HG03378 (cell line): ENCODE measurements around the gene TMED5.

ENCODE experiments used
- ATAC-seq: cut with Tn5 transposase; IDR thresholded peaks from one replicate; pipeline ENCODE4 v1.9.1; 2021; ENCODE audit warnings: mild to moderate bottlenecking, moderate library complexity; ENCODE audit not compliant: unreplicated experiment

TMED5 gene

DNA sequence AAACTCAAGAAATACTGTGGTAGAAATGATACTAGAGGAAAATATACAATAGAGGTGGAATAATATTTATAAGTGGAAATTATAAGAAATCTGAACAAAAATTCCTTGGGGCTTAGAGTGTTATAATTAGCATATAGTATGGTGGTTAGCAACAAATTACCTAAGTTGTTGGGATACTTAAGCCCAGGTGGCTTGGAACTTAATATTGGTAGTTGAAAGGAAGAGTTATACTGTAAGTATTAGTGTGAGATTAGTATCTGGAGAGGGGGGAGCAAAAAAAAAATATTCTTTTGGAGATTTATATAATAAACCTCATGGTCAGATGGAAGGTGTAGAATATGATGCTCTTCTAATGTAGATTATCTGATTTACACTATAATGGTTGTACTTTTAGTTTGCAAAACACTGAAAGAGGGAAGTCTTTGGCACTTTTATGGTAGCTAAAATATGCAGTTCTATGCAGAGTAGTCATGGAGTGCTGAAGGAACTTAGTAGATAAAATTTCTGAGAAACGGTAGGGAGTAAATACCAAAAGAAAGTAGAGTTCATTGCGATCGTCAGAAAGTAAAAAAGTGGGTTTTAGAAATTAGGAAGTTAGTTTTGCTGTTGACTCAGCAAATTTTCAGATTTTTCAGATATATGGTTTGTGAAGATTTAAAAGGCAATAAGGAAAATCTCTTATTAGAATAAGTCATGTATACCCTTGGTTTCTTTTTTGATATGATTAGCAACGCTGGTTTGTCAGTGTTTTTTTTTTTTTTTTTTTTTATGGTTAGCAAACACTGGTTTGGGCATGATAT, 55.5 kb downstream of the TMED5 start:
- ATAC-seq: no peak

DNA sequence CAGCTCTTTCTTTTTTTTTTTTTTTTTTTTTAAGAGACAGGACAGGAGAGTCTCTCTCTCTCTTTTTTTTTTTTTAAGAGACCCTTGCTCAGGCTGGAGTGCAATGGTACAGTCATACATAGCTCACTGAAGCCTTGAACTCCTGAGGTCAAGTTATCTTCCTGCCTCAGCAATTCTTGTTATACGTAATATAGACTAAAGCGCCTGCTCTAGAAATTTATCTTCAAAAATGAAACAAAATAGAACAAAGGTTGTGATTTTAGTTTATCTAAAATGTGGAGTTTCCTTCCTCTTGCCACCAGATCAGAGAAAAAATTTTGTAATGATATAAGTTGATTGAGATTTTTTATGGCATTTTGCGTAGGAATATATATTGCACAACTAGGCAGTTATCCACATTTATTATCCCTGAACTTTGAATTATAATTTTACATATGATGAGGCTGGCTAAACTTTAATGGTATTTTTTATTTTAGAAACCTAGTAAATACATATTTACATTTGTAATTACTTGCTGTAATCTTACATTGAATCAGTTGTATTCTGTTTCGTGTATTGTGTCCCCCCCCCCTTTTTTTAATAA, 56.9 kb downstream of the TMED5 start:
- no peak for ATAC-seq

DNA sequence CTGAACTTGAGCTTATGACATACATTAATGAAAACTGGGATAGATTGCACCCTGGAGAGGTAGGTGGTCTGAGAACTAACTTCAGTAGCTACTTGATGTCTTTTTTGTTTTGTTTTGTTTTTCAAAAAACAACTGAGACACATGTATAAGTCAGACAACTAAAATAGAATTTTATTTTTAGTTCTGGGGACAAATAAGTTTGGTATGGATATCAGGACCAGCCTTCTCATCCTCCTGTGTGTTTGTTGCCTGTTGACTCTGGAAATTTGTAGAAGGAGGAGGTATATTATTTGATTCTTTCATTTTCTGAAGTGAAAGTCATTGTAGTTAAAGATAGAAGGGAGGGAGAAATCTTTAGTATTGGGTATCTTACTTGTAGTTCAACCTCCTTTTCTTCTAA, 59.6 kb downstream of the TMED5 start:
- ATAC-seq: no peak

DNA sequence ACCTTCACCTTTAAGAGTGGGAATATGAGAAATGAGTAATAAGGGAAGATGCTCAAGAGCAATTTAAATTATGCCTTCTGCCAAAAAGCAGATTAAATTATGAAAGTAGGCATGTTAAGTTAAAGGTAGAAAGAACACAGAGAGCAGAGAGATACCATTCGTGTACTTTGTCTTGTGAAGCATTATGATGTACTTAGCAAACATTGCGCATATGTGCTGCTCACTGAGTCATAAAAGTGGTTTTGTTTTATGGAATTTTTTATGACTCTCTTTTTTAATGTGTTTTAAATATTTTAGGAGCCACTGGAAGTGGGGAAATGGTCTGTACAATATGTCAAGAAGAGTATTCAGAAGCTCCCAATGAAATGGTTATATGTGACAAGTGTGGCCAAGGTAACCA, 65.8 kb downstream of the TMED5 start:
- no peak for ATAC-seq

DNA sequence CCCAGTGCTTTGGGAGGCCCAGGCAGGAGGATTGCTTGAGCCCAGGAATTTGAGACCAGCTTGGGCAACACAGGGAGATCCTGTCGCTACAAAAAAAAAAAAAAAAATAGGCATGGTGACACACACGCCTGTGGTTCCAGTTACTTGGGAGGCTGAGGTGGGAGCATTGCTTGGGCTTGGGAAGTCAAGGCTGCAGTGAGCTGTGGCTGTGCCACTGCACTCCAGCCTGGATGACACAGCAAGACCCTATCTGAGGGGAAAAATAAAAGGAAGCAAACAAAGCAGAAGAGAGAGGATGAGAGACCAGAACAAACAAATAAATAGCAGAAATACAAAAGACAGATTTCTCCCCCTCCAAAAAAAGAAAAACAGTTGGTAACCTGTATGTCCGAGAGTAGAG, 67.1 kb downstream of the TMED5 start:
- ATAC-seq: no peak

DNA sequence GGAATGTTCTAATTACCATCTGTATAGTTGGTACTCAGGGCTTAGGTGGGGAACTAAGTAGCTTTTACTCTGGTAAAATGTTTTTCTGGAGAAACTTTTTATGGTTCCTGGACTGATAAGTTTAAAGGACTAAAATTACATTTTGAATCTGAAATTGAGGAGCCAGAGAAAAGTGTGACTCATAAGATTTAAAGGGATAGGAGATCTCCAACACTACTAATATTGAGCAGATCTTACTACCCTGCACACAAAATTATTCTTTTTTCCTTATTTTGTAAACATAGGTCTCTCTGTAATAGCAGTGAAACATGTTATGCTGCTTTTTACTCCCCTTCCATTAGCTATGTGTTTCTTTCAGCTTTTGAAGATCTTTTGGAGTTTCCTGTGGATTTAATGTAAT, 68.7 kb downstream of the TMED5 start:
- ATAC-seq: no peak

DNA sequence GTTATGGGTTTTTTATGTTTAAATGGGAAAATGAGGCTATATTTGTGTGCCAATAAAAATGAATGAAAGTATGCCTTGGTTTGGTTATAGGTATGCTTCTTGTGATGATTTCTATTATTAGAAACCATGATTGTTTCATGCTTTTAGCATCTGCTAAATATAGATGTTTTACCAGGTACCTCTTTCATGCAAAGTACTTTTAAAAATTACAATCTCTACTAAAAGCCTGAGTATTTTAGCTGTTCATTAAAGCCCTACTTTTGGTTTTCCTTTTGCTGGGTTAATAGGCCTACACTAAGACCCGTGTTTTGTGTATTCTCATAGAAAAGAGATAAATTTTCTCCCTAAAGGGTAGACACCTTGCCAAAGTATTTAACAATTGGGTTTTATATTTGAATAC, 69.1 kb downstream of the TMED5 start:
- no peak for ATAC-seq

DNA sequence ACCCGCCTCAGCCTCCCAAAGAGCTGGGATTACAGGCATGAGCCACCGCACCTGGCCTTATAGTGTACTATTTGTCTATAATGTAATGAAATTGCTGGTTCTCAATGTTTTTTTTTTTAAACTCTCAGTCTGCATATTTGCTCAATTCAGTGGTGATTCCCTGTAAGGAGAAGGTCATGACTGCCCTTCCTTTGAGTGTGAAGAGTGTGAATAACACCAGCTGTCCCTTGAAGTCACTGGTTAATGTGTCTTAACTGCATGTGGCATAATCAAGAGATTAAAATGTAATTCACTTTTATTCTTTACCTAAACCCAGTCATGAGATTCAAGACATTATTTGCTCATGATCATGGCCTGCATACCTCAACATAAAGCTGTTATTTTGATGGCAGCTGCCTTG, 70.6 kb downstream of the TMED5 start:
- no peak for ATAC-seq

DNA sequence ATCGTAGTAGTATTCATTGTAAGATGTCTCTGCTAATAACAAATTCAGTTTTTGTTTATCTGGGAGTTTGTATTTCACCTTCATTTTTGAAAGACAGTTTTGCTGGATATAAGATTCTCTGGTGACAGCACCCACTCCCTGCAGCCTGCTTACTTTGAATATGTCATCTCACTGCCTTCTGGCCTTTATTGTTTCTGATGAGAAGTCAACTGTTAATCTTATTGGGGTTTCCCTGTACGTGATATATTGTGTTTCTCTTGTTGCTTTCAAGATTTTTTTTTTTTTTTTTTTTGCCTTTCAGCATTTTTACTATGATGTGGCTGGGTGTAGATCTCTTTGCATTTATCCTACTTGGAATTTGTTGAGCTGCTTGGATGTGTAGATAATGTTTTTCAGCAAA, 71.9 kb downstream of the TMED5 start:
- no peak for ATAC-seq

DNA sequence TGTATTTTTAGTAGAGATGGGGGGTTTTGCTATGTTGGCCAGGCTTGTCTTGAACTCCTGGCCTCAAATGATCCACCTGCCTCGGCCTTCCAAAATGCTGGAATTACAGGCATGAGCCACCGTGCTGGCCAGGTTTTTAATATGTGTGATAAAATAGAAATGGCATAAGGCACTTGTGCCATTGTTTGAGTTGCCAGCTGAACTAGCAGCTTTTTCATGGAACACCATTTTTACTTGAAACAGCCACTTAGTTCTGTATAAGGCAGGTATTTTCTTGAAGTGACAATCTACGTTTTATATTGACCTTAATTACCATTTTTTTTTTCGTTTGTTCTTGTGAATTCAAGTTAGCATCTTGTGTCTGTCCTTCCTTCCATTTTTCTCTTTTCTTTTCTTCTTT, 72.8 kb downstream of the TMED5 start:
- no peak for ATAC-seq

DNA sequence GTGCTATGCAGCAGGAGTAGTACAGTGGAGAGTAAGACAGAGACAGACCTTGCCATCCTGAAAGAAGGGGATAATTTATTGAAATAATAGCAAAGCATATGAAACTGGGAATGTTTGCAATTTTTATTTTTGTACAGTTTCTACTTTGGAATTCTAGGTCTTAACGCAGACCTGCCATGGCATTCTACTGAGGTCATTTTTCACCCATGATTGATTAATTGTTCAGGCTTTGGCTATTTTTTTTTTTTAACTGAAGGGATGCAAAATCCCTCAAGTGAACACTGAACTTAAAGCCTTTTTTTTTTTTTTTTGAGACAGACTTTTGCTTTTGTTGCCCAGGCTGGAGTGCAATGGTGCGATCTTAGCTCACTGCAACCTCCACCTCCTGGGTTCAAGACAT, 74.0 kb downstream of the TMED5 start:
- ATAC-seq: no peak

DNA sequence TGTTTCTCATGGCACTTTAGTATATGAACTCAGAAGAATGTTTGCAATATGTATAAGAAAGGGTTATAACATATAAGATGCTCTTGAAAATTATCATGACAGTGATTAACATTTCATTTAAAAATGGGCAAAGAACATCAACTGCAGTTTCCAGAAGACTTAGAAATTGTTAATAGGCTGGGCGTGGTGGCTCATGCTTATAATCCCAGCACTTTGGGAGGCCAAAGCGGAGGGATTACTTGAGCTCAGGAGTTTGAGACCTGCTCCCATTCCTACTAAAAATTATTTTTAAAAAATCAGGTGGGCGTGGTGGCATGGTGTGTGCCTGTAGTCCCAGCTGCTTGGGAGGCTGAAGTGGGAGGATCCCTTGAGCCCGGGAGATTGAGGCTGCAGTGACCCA, 78.1 kb downstream of the TMED5 start:
- ATAC-seq: no peak
